ENCODE data around the gene MAST1.
A peak's percentile ranks its signal among the peaks of the same experiment; 100 is the strongest.
"Not testable (repeated sequence)": the region's sequence is repeated elsewhere in the genome, so short reads cannot be mapped to it uniquely, and the experiment has no call there.

MAST1 gene

DNA sequence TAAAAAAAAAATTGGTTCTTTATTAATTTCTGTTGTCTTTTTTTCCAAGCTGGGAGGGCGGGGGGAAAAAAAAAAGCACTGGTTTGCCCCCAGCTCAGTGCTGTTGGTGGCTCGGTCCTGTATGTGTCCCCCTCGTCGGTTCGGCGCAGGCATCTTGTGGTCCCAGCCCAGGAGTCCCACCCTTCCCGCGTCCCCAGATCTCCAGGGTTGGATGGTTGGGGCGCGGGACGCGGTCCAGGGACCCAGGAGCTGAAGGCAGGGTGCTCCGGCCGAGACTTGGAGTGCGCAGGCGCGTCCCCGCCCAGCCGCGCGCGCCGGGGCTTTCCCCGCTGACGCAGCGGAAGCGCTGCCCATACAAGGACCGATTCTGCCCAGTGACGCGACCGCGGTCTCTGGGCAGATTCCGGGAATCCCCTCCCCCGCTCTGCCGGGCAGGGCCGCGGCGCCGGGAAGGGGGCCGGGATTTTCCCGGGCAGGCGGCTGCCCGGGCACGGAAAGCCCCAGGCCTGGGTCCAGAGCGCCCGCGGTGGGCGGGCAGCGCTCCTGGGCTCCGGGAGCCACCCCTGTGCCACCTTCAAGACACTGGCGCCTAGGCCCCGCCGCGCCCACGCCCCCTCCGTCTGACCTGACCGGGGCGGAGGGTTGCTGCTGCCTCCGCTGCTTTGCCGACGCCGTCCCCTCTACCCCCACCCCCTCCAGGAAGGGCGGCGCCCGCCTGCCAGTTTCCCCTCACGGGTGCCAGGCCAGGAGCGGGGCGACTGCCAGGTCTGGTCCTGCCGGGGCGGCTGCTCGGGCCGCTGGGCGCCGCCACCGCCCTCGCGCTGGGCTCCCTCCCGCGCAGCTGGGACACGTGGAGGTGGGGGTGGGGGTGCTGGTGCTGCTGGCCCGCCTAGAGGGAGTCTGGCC is 44.8 kb upstream of the MAST1 start:
- Histone ChIP-seq H3K4me3 (ENCODE audit: low read length) (peak overlapping the region; percentile 47; the same call in 1 of the 2 replicates), H3K9me3 (ENCODE audit: control insufficient read depth, insufficient read depth, low read length) (no peaks in the 10 kb centered on the region), H3K27me3 (ENCODE audit: control insufficient read depth, insufficient read depth, low read length) (no peaks in the 10 kb centered on the region), H3K4me1 (ENCODE audit: control insufficient read depth, insufficient read depth, low read length) (peaks cover 10% of the 10 kb centered on the region), H3K27ac (ENCODE audit: low read length) (no peak overlapping the region), H3K36me3 (ENCODE audit: control insufficient read depth, insufficient read depth, low read length) (no peaks in the 10 kb centered on the region)
- DNase-seq (ENCODE audit: low read depth, low spot score) = peak; percentile 96
- no CpG with 5 or more reads among the region's 81 CpGs for WGBS (ENCODE audit: insufficient coverage, insufficient read length)

GRCh38 chr19:12794196-12794941 is 43.9 kb upstream of the MAST1 start:
- no peak for DNase-seq (ENCODE audit: low read depth, low spot score)
- Histone ChIP-seq H3K27ac (ENCODE audit: low read length) (no peak overlapping the region), H3K9me3 (ENCODE audit: control insufficient read depth, insufficient read depth, low read length) (no peaks in the 10 kb centered on the region), H3K36me3 (ENCODE audit: control insufficient read depth, insufficient read depth, low read length) (no peaks in the 10 kb centered on the region), H3K27me3 (ENCODE audit: control insufficient read depth, insufficient read depth, low read length) (no peaks in the 10 kb centered on the region), H3K4me1 (ENCODE audit: control insufficient read depth, insufficient read depth, low read length) (peaks cover 5% of the 10 kb centered on the region; the same call in 1 of the 2 replicates), H3K4me3 (ENCODE audit: low read length) (peak overlapping the region; percentile 45; the same call in 1 of the 2 replicates)
- WGBS (ENCODE audit: insufficient coverage, insufficient read length) = no CpG with 5 or more reads among the region's 7 CpGs

DNA sequence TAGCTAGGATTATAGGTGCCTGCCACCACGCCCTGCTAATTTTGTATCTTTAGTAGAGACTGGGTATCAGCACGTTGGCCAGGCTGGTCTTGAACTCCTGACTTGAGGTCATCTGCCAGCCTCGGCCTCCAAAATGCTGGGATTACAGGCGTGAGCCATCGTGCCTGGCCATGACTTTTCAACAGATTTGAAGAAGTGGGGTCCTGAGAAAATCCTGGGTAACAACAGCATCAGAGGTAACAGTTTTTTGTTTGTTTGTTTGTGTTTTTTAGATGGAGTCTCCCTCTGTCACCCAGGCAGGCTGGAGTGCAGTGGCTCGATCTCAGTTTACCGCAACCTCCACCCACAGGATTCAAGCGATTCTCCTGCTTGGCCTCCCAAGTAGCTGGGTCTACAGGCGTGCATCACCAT is 43.3 kb upstream of the MAST1 start:
- H3K27me3 ChIP-seq (ENCODE audit: control insufficient read depth, insufficient read depth, low read length) = no peaks in the 10 kb centered on the region
- H3K9me3 ChIP-seq (ENCODE audit: control insufficient read depth, insufficient read depth, low read length) = no peaks in the 10 kb centered on the region
- DNase-seq (ENCODE audit: low read depth, low spot score) = no peak
- H3K27ac ChIP-seq (ENCODE audit: low read length) = no peak overlapping the region
- no peak overlapping the region for H3K4me3 ChIP-seq (ENCODE audit: low read length)
- peaks cover 5% of the 10 kb centered on the region; the same call in 1 of the 2 replicates for H3K4me1 ChIP-seq (ENCODE audit: control insufficient read depth, insufficient read depth, low read length)
- no CpG with 5 or more reads among the region's 9 CpGs for WGBS (ENCODE audit: insufficient coverage, insufficient read length)
- peaks cover 4% of the 10 kb centered on the region; the same call in 1 of the 2 replicates for H3K36me3 ChIP-seq (ENCODE audit: control insufficient read depth, insufficient read depth, low read length)

DNA sequence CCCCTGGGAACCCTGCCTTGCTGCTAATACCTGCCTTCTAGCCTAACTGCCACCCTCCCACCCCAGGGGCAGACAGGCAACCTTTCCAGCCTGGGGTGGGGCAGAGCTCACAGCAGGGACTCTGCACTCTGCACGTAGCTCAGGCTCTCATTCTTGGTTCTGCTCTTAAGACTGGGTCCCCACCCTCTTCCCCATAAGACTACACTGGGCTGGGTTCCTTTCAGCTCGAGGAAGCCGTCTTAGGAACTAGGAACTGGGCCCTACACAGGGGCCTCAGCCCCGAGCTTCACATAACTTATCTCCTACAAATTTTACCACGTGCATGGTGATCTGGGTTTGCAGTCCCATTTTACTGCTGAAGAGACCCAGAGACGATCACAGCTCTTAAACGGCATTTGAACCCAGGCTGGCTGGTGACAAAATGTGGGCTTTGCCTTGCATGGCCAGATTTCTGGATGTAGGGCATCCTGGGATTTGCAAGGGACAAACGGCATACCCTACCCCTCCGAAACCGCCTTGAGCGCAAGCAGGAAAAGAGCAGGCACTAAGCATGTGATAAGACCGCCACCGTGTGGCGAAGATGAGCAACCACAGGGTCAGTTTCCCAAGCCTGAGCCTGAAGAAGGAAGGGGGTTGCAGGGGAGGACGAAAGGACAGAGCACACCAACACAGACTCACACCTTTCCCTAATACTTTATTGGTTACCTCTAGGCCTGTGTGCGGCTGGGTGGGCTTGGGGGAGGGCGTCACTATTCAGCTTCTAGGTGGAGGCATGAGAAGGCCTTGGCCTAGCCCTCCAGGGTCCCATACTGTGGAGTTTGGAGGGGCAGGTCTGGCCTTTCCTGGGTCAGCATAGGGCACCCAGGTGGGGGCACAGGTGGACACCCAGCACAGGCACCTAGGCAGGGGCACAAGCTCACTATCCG is 41.9 kb upstream of the MAST1 start:
- Histone ChIP-seq H3K27ac (ENCODE audit: low read length) (no peak overlapping the region), H3K9me3 (ENCODE audit: control insufficient read depth, insufficient read depth, low read length) (no peaks in the 10 kb centered on the region), H3K27me3 (ENCODE audit: control insufficient read depth, insufficient read depth, low read length) (no peaks in the 10 kb centered on the region), H3K36me3 (ENCODE audit: control insufficient read depth, insufficient read depth, low read length) (peaks cover 6% of the 10 kb centered on the region; the same call in 1 of the 2 replicates), H3K4me1 (ENCODE audit: control insufficient read depth, insufficient read depth, low read length) (peaks cover 7% of the 10 kb centered on the region), H3K4me3 (ENCODE audit: low read length) (no peak overlapping the region)
- no CpG with 5 or more reads among the region's 18 CpGs for WGBS (ENCODE audit: insufficient coverage, insufficient read length)
- peak; percentile 92 for DNase-seq (ENCODE audit: low read depth, low spot score)

DNA sequence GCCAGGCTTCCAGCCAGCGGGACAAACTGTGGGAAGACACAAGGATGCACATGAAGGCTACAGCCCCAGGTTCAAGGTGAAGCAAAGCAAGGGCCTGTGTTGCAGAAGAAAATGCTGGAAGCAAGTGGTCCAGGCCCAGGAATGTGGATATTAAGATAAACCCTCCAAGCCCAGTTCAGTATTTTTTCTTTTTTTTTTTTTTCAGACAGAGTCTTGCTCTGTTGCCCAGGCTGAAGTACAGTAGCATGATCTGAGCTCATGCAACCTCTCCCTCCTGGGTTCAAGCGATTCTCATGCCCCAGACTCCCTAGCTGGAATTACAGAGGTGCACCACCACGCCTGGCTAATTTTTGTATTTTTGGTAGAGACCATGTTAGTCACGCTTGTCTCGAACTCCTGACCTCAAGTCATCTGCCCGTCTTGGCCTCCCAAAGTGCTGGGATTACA is 41.2 kb upstream of the MAST1 start:
- no CpG with 5 or more reads among the region's 6 CpGs for WGBS (ENCODE audit: insufficient coverage, insufficient read length)
- no peaks in the 10 kb centered on the region for H3K27me3 ChIP-seq (ENCODE audit: control insufficient read depth, insufficient read depth, low read length)
- peaks cover 6% of the 10 kb centered on the region; the same call in 1 of the 2 replicates for H3K36me3 ChIP-seq (ENCODE audit: control insufficient read depth, insufficient read depth, low read length)
- H3K27ac ChIP-seq (ENCODE audit: low read length) = no peak overlapping the region
- H3K9me3 ChIP-seq (ENCODE audit: control insufficient read depth, insufficient read depth, low read length) = no peaks in the 10 kb centered on the region
- peaks cover 7% of the 10 kb centered on the region for H3K4me1 ChIP-seq (ENCODE audit: control insufficient read depth, insufficient read depth, low read length)
- no peak overlapping the region for H3K4me3 ChIP-seq (ENCODE audit: low read length)
- DNase-seq (ENCODE audit: low read depth, low spot score) = no peak

GRCh38 chr19:12797607-12798006 is 40.7 kb upstream of the MAST1 start:
- H3K27me3 ChIP-seq (ENCODE audit: control insufficient read depth, insufficient read depth, low read length); DNase-seq (ENCODE audit: low read depth, low spot score); H3K9me3 ChIP-seq (ENCODE audit: control insufficient read depth, insufficient read depth, low read length); H3K4me1 ChIP-seq (ENCODE audit: control insufficient read depth, insufficient read depth, low read length); H3K4me3 ChIP-seq (ENCODE audit: low read length); H3K36me3 ChIP-seq (ENCODE audit: control insufficient read depth, insufficient read depth, low read length); H3K27ac ChIP-seq (ENCODE audit: low read length): not testable (repeated sequence)
- no CpG with 5 or more reads among the region's 7 CpGs for whole genome bisulfite sequencing (ENCODE audit: insufficient coverage, insufficient read length)

- Histone ChIP-seq H3K4me1 (ENCODE audit: control insufficient read depth, insufficient read depth, low read length) (peaks cover 6% of the 10 kb centered on the region), H3K4me3 (ENCODE audit: low read length) (no peak overlapping the region), H3K27me3 (ENCODE audit: control insufficient read depth, insufficient read depth, low read length) (no peaks in the 10 kb centered on the region), H3K9me3 (ENCODE audit: control insufficient read depth, insufficient read depth, low read length) (no peaks in the 10 kb centered on the region), H3K36me3 (ENCODE audit: control insufficient read depth, insufficient read depth, low read length) (peaks cover 6% of the 10 kb centered on the region; the same call in 1 of the 2 replicates), H3K27ac (ENCODE audit: low read length) (no peak overlapping the region)
- no peak for DNase-seq (ENCODE audit: low read depth, low spot score)
- no CpG with 5 or more reads among the region's 18 CpGs for WGBS (ENCODE audit: insufficient coverage, insufficient read length)
Observed at GRCh38 chr19:12799742-12800465, 38.4 kb upstream of the MAST1 start.

DNA sequence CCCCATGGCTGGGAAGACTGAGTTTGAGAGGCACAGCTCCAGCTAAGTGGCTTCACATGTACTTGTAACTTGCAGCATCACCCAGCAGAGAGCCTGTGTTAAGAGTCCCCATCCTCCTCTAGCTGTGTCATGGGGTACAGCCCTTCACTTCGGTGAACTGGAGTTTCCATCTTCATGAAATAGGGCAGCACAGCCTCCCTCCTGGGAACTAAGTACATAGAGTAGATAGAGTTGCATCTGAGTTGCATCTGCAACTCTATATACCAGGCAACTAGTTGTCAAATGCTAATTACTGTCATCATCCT is 37.9 kb upstream of the MAST1 start:
- H3K4me1 ChIP-seq (ENCODE audit: control insufficient read depth, insufficient read depth, low read length) = peaks cover 6% of the 10 kb centered on the region
- H3K27me3 ChIP-seq (ENCODE audit: control insufficient read depth, insufficient read depth, low read length) = no peaks in the 10 kb centered on the region
- WGBS (ENCODE audit: insufficient coverage, insufficient read length) = no CpG with 5 or more reads among the region's 1 CpG
- peak overlapping the region; percentile 83; the same call in 1 of the 2 replicates for H3K4me3 ChIP-seq (ENCODE audit: low read length)
- no peak overlapping the region for H3K27ac ChIP-seq (ENCODE audit: low read length)
- H3K9me3 ChIP-seq (ENCODE audit: control insufficient read depth, insufficient read depth, low read length) = no peaks in the 10 kb centered on the region
- H3K36me3 ChIP-seq (ENCODE audit: control insufficient read depth, insufficient read depth, low read length) = peaks cover 6% of the 10 kb centered on the region; the same call in 1 of the 2 replicates
- DNase-seq (ENCODE audit: low read depth, low spot score) = no peak

DNA sequence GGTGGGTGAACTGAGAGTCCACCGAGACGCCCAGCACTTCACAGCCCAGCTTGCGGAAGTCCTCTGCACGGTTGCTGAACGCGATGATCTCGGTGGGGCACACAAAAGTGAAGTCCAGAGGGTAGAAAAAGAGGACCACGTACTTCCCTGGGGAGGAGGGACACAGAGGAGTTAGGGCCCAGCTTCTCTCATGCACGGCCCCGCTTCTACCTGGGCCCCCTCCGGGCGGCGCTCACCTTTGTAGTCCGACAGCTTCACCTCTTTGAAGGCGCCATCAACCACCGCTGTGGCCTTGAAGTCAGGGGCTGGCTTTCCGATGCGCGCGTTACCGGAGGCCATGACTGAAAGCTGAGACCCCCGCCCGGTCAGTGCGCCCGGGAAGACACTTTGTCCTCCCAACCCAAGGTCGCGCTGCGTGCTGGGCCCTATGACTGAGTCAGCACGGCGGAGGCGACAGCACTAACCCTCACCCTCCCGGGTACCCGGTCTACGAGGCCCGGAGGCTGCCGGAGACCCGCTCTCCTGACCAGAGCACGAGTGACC is 37.3 kb upstream of the MAST1 start:
- Histone ChIP-seq H3K27me3 (ENCODE audit: control insufficient read depth, insufficient read depth, low read length) (no peaks in the 10 kb centered on the region), H3K9me3 (ENCODE audit: control insufficient read depth, insufficient read depth, low read length) (no peaks in the 10 kb centered on the region), H3K4me3 (ENCODE audit: low read length) (peak overlapping the region; percentile 83), H3K36me3 (ENCODE audit: control insufficient read depth, insufficient read depth, low read length) (peaks cover 6% of the 10 kb centered on the region; the same call in 1 of the 2 replicates), H3K27ac (ENCODE audit: low read length) (no peak overlapping the region), H3K4me1 (ENCODE audit: control insufficient read depth, insufficient read depth, low read length) (peaks cover 5% of the 10 kb centered on the region)
- DNase-seq (ENCODE audit: low read depth, low spot score) = no peak
- WGBS (ENCODE audit: insufficient coverage, insufficient read length) = no CpG with 5 or more reads among the region's 38 CpGs

All from iPS DF 6.9 (cell line).